Mesenchymal stem cell (in vitro differentiated cells and primary cell): ENCODE results near the gene NTRK1.

Source experiments
- DNase-seq: peaks from one replicate; pipeline ENCODE4 v3.0.0-alpha.2; 2013
- H2AFZ ChIP-seq: one replicate; pipeline ENCODE4 v1.6.1; 2013; ENCODE audit warnings: low read depth, mild to moderate bottlenecking, control low read depth, inconsistent platforms, low read length, moderate library complexity
- H2AK5ac ChIP-seq: 2 replicates; pipeline ENCODE4 v1.6.1; 2013; ENCODE audit warnings: low read length, moderate library complexity, mild to moderate bottlenecking, inconsistent platforms; ENCODE audit not compliant: severe bottlenecking
- H2BK120ac ChIP-seq: one replicate; pipeline ENCODE4 v1.6.1; 2013; ENCODE audit warnings: low read depth, mild to moderate bottlenecking, inconsistent platforms, low read length, moderate library complexity
- H2BK12ac ChIP-seq, 2 experiments: one replicate each; pipeline ENCODE4 v1.6.1; 2013; ENCODE audit warnings: inconsistent platforms in 2 of 2, low read length in 2 of 2, mild to moderate bottlenecking in 2 of 2, moderate library complexity in 2 of 2, control low read depth in 1 of 2
- H2BK15ac ChIP-seq: one replicate; pipeline ENCODE4 v1.6.1; 2013; ENCODE audit warnings: mild to moderate bottlenecking, low read depth, inconsistent platforms; ENCODE audit not compliant: poor library complexity, severe bottlenecking
- H2BK5ac ChIP-seq: 2 replicates; pipeline ENCODE4 v1.6.1; 2013; ENCODE audit warnings: low read depth, mild to moderate bottlenecking, low read length, control low read depth, inconsistent platforms; ENCODE audit not compliant: poor library complexity, severe bottlenecking
- H3K14ac ChIP-seq, 2 experiments: one replicate each; pipeline ENCODE4 v1.6.1; 2013; ENCODE audit warnings: inconsistent platforms in 2 of 2, low read length in 2 of 2, control low read depth in 1 of 2, mild to moderate bottlenecking in 1 of 2, moderate library complexity in 1 of 2
- H3K18ac ChIP-seq, 2 experiments: one replicate each; pipeline ENCODE4 v1.6.1; 2013; ENCODE audit warnings: inconsistent platforms in 2 of 2, low read length in 2 of 2, control low read depth in 1 of 2, low read depth in 1 of 2, mild to moderate bottlenecking in 1 of 2
- H3K23ac ChIP-seq, 2 experiments: one replicate each; pipeline ENCODE4 v1.6.1; 2013; ENCODE audit warnings: inconsistent platforms in 2 of 2, low read length in 2 of 2, mild to moderate bottlenecking in 2 of 2, moderate library complexity in 2 of 2, control low read depth in 1 of 2
- H3K27ac ChIP-seq: 2 replicates; pipeline ENCODE4 v1.5.1; 2013; ENCODE audit warnings: mild to moderate bottlenecking, moderate library complexity, low read length, control low read depth, inconsistent platforms; ENCODE audit not compliant: poor library complexity, severe bottlenecking
- H3K27me3 ChIP-seq, 2 experiments: 2 replicates each; pipeline versions ENCODE4 v1.6.1 to v1.7.0; 2013; ENCODE audit warnings: low read length in 2 of 2, mild to moderate bottlenecking in 2 of 2, moderate library complexity in 2 of 2, control low read depth in 1 of 2, inconsistent platforms in 1 of 2; ENCODE audit not compliant: control insufficient read depth in 1 of 2, insufficient read depth in 1 of 2
- H3K36me3 ChIP-seq, 2 experiments: 2 replicates each; pipeline versions ENCODE4 v1.6.1 to v1.7.0; 2013; ENCODE audit warnings: low read length in 2 of 2, control low read depth in 1 of 2, inconsistent platforms in 1 of 2, low read depth in 1 of 2, mild to moderate bottlenecking in 1 of 2; ENCODE audit not compliant: insufficient read depth in 2 of 2, control insufficient read depth in 1 of 2
- H3K4ac ChIP-seq, 2 experiments: one replicate each; pipeline ENCODE4 v1.6.1; 2013; ENCODE audit warnings: inconsistent platforms in 2 of 2, low read length in 2 of 2, mild to moderate bottlenecking in 2 of 2, moderate library complexity in 2 of 2, control low read depth in 1 of 2, low read depth in 1 of 2
- H3K4me1 ChIP-seq: 2 replicates; pipeline ENCODE4 v1.6.1; 2013; ENCODE audit warnings: low read depth, low read length, control low read depth; ENCODE audit not compliant: control insufficient read depth, insufficient read depth
- H3K4me2 ChIP-seq: 2 replicates; pipeline ENCODE4 v1.6.1; 2013; ENCODE audit warnings: low read length, mild to moderate bottlenecking, inconsistent platforms; ENCODE audit not compliant: poor library complexity, severe bottlenecking
- H3K4me3 ChIP-seq, 2 experiments: 2 replicates each; pipeline versions ENCODE4 v1.5.1 to v1.7.0; 2013; ENCODE audit warnings: low read length in 2 of 2, mild to moderate bottlenecking in 2 of 2, control low read depth in 1 of 2, low read depth in 1 of 2; ENCODE audit not compliant: insufficient read depth in 1 of 2
- H3K79me1 ChIP-seq: replicated peaks from 2 replicates; pipeline ENCODE4 v1.6.1; 2013; ENCODE audit warnings: mild to moderate bottlenecking, control low read depth, low read length, inconsistent platforms; ENCODE audit not compliant: poor library complexity, severe bottlenecking
- H3K9ac ChIP-seq: 2 replicates; pipeline ENCODE4 v1.7.0; 2013; ENCODE audit warnings: mild to moderate bottlenecking, low read length, moderate library complexity
- H3K9me3 ChIP-seq: 2 replicates; pipeline ENCODE4 v1.7.0; 2013; ENCODE audit warnings: mild to moderate bottlenecking, low read length; ENCODE audit not compliant: control insufficient read depth
- H4K8ac ChIP-seq: one replicate; pipeline ENCODE4 v1.6.1; 2013; ENCODE audit warnings: inconsistent platforms, mild to moderate bottlenecking, low read length, moderate library complexity
- H4K91ac ChIP-seq: one replicate; pipeline ENCODE4 v1.6.1; 2013; ENCODE audit warnings: mild to moderate bottlenecking, low read length, inconsistent platforms
- WGBS: methylation state at CpG from one replicate; pipeline ENCODE4 v1.1.7; 2013; ENCODE audit warnings: mixed read lengths; 5-methylcytosine and 5-hydroxymethylcytosine counted together

Gene NTRK1

GRCh38 chr1:156898161-156898566 is 37.5 kb downstream of the NTRK1 start:
- no peak overlapping the region for H2BK120ac ChIP-seq
- H3K79me1 ChIP-seq, result peaks cover 34% of the 10 kb centered on the region
- H2BK12ac ChIP-seq, result peak overlapping the region; percentile 82 to 92
- H3K27me3 ChIP-seq, result no peaks in the 10 kb centered on the region
- peak overlapping the region; percentile 83 for H4K91ac ChIP-seq
- H3K4me1 ChIP-seq, result peaks cover 65% of the 10 kb centered on the region
- 9% methylated on average over 11 of the region's 13 CpGs for WGBS
- H3K4me2 ChIP-seq, result peak overlapping the region; percentile 1
- H2BK15ac ChIP-seq, result no peak overlapping the region
- H3K18ac ChIP-seq, result peak overlapping the region; percentile 79 to 95
- H3K23ac ChIP-seq, result no peak overlapping the region
- no peak overlapping the region for H2BK5ac ChIP-seq
- no peak overlapping the region for H3K4me3 ChIP-seq
- peak; percentile 87 for DNase-seq
- H4K8ac ChIP-seq, result peak overlapping the region; percentile 72
- peak overlapping the region; percentile 95 for H3K27ac ChIP-seq
- H3K9me3 ChIP-seq, result no peaks in the 10 kb centered on the region
- H2AK5ac ChIP-seq, result no peak overlapping the region
- H2AFZ ChIP-seq, result no peak overlapping the region
- H3K9ac ChIP-seq, result peak overlapping the region; percentile 0
- H3K4ac ChIP-seq, result peak overlapping the region; percentile 3 to 56
- H3K14ac ChIP-seq, result peak overlapping the region in 1 of 2 experiments; percentile 68
- H3K36me3 ChIP-seq, result no peaks in the 10 kb centered on the region

- Histone ChIP-seq H3K27ac (peak overlapping the region; percentile 95), H3K4ac (peak overlapping the region; percentile 50 to 84), H2AFZ (no peak overlapping the region), H3K9me3 (no peaks in the 10 kb centered on the region), H3K23ac (no peak overlapping the region), H3K9ac (peak overlapping the region; percentile 0), H2BK15ac (peak overlapping the region; percentile 97), H3K36me3 (no peaks in the 10 kb centered on the region), H2BK12ac (peak overlapping the region; percentile 28 to 49), H3K18ac (peak overlapping the region; percentile 29 to 79), H4K91ac (peak overlapping the region; percentile 74), H4K8ac (peak overlapping the region; percentile 3), H3K4me3 (no peak overlapping the region), H3K27me3 (no peaks in the 10 kb centered on the region), H2AK5ac (peak overlapping the region; percentile 26), H3K4me1 (peaks cover 57% of the 10 kb centered on the region), H3K14ac (no peak overlapping the region), H3K4me2 (no peak overlapping the region), H3K79me1 (peaks cover 36% of the 10 kb centered on the region), H2BK120ac (peak overlapping the region; percentile 56), H2BK5ac (no peak overlapping the region)
- WGBS, result 96% methylated on average over 12 of the region's 12 CpGs
- no peak for DNase-seq
These were observed 38.5 kb downstream of the NTRK1 start for GRCh38 chr1:156898971-156899664.

DNA sequence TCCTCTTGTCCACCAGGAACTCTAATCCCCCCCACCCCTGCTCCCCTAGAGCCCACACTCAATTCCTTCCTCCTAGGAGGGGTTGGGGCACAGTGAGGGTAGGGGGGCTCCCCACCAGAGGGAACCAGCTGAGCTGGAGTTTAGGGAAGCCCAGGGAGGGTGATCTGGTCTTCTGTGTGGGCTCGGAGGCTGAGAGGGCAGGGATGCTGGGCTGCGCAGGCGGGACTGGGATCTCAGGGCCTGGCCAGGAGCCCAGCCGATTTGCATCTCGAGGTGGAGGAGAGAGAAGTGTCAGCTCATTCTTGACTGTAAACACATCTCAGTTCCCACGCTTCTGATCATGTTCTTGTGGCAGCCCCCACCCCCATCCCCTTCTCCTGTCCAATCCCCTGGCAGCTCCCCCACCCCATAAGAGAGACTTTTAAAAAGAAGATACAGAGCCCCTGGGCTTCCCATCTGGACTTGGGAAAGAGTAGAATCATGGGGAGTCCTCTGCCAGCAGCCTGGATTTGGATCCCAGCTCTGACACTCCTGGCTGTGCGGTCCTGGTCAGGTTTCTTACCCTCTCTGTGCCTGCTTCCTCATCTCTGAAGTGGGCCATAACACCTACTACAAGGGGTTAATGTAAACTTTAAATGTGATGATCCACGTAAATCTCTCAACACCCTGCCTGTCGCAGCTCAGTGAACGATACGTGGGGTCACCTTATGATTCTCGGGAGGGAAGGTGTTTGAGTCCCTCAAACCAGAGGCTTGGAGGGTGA is 39.5 kb downstream of the NTRK1 start:
- Histone ChIP-seq H3K4ac (no peak overlapping the region), H4K91ac (no peak overlapping the region), H2AK5ac (peak overlapping the region; percentile 36), H2BK5ac (no peak overlapping the region), H2AFZ (no peak overlapping the region), H3K9ac (no peak overlapping the region), H3K4me2 (no peak overlapping the region), H3K9me3 (no peaks in the 10 kb centered on the region), H2BK15ac (peak overlapping the region; percentile 82), H3K27me3 (no peaks in the 10 kb centered on the region), H2BK12ac (peak overlapping the region; percentile 6 to 49), H3K36me3 (peaks cover 0 to 8% of the 10 kb centered on the region in 2 experiments), H3K27ac (no peak overlapping the region), H3K79me1 (peaks cover 40% of the 10 kb centered on the region), H3K4me3 (no peak overlapping the region), H3K14ac (no peak overlapping the region), H4K8ac (no peak overlapping the region), H3K23ac (no peak overlapping the region), H3K18ac (peak overlapping the region in 1 of 2 experiments; percentile 16), H3K4me1 (peaks cover 47% of the 10 kb centered on the region), H2BK120ac (peak overlapping the region; percentile 58)
- 86% methylated on average over 7 of the region's 12 CpGs for WGBS
- peak; percentile 78 for DNase-seq

GRCh38 chr1:156900896-156901589 is 40.4 kb downstream of the NTRK1 start:
- no peak overlapping the region for H4K91ac ChIP-seq

More at GRCh38 chr1:156900896-156901589, 40.4 kb downstream of the NTRK1 start:
- Histone ChIP-seq H3K4me1 (peaks cover 44% of the 10 kb centered on the region), H3K79me1 (peaks cover 48% of the 10 kb centered on the region), H3K4ac (no peak overlapping the region), H3K18ac (no peak overlapping the region), H2BK120ac (peak overlapping the region; percentile 23), H3K36me3 (peaks cover 0 to 17% of the 10 kb centered on the region in 2 experiments), H4K8ac (peak overlapping the region; percentile 28), H2AK5ac (no peak overlapping the region), H3K9me3 (no peaks in the 10 kb centered on the region), H2BK15ac (no peak overlapping the region), H2BK5ac (no peak overlapping the region), H3K23ac (no peak overlapping the region), H3K27me3 (no peaks in the 10 kb centered on the region), H3K4me2 (no peak overlapping the region), H2AFZ (no peak overlapping the region), H3K9ac (no peak overlapping the region), H2BK12ac (peak overlapping the region; percentile 27 to 29), H3K4me3 (no peak overlapping the region), H3K14ac (no peak overlapping the region), H3K27ac (no peak overlapping the region)
- no peak for DNase-seq
- WGBS, result 99% methylated on average over 5 of the region's 6 CpGs
